ENCODE data around the gene ALDH3B1.

The ALDH3B1 gene

GRCh38 chr11:68076371-68077042, 66.4 kb downstream of the ALDH3B1 start:
- DNase-seq, result no peak

GRCh38 chr11:68077617-68078582, 67.8 kb downstream of the ALDH3B1 start:
- no peak for DNase-seq
